Measurements from ENCODE around the gene NOSIP. TPM values are rescaled to one million over a fixed set of nuclear protein-coding genes. Genes with fewer than 3 reads are reported as not detected.
"Not testable (repeated sequence)": the region's sequence is repeated elsewhere in the genome, so short reads cannot be mapped to it uniquely, and the experiment has no call there.

NOSIP gene, protein sequence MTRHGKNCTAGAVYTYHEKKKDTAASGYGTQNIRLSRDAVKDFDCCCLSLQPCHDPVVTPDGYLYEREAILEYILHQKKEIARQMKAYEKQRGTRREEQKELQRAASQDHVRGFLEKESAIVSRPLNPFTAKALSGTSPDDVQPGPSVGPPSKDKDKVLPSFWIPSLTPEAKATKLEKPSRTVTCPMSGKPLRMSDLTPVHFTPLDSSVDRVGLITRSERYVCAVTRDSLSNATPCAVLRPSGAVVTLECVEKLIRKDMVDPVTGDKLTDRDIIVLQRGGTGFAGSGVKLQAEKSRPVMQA
- total RNA-seq: 10 to 100 TPM; 86.0 to 89.6 (median 87.0) TPM

DNA sequence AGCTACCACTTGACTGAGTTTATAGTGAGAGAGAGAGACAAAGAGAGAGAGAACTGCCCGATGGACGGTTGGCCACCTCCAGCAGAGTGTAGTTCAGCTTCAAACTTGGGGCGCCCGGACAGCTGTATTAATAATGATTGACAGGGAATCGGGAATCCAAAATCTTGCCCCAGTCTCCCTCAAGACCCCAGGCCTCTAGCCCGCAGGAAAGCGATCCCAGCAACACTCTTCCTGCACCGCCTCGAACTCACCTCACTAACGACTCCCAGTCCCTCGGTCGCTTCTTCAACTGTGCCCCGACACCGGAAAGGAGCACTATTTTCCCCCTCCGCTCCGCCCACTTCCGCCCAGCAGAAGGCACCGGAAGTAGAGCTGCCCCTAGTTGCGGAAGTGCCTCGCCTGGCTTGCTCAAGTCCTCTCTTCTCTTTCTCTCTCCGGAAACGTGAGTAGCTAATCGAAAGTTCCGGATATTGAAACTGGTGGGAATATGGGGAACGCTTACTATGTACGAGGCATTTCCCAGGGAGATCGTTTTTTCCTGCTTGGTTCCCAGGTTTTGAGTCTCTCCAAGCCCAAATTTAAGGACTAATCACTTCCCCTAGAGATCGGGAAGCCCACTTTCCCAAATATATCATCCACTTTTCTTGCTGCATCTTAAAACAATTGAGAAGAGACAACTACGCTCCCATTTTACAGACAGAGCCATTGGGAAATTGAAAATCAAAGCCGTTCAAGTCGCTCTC is at the start of gene NOSIP:
Gene NOSIP, minus strand, starts transcription at position 293 of the 743 bp plus-strand sequence. CDS start 19,865 bp downstream, outside the sequence.
- peak within 1 kb of the TSS; percentile 92 for H3K4me3 Mint-ChIP-seq
- H3K9me3 Mint-ChIP-seq: no peaks in the 10 kb centered on the region
- H3K27me3 Mint-ChIP-seq (ENCODE audit: low read depth): no peaks in the 10 kb centered on the region
- ATAC-seq (peak; percentile 99 to 100), DNase-seq (peak; percentile 96)
- peaks cover 30% of the 10 kb centered on the region for H3K4me1 Mint-ChIP-seq (ENCODE audit: low read depth)
- peaks cover 2% of the 10 kb centered on the region for H3K36me3 Mint-ChIP-seq (ENCODE audit: insufficient read depth)

DNA sequence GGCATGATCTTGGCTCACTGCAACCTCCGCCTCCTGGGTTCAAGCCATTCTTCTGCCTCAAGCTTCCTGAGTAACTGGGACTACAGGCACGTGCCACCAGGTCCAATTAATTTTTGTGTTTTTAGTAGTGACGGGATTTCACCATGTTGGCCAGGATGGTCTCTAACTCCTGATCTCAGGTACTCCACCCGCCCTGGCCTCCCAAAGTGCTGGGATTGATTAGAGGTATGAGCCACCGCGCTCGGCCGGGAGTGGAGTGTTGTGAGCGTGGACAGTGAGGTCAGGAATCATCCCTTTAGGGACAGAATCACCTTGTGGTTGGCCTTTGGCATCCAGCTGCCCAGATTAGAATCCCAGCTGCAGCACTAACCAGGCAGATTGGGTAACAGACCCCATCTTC is 49.3 kb upstream of the NOSIP start:
- ATAC-seq: no peak
- H3K4me1 Mint-ChIP-seq (ENCODE audit: low read depth): no peaks in the 10 kb centered on the region
- H3K9me3 Mint-ChIP-seq: no peaks in the 10 kb centered on the region
- H3K4me3 Mint-ChIP-seq: no peak overlapping the region
- DNase-seq: no peak
- H3K36me3 Mint-ChIP-seq (ENCODE audit: insufficient read depth): peaks cover 5% of the 10 kb centered on the region
- H3K27me3 Mint-ChIP-seq (ENCODE audit: low read depth): no peaks in the 10 kb centered on the region

DNA sequence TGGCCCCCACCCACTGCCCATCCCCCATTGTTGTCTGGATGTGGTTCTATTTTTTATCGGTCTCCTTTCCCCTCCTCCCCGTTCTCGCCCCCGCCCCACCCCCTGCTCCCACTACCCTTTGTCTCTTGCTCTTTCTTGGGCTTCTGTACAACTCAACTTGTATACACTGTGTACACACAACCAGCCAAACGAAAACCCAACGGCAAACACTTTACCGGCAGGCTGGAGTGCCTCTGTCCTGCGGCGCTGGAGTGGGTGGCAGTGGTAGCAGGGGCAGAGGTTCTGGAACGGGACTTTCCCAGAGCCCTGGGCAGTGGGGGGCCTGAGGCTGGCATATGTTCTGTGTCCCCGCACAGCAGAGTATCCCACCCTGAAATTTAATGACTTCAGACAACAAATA is 45.9 kb upstream of the NOSIP start:
- ATAC-seq: no peak
- H3K4me3 Mint-ChIP-seq: no peak overlapping the region
- H3K9me3 Mint-ChIP-seq: no peaks in the 10 kb centered on the region
- DNase-seq: no peak
- no peaks in the 10 kb centered on the region for H3K4me1 Mint-ChIP-seq (ENCODE audit: low read depth)
- H3K36me3 Mint-ChIP-seq (ENCODE audit: insufficient read depth): peaks cover 10% of the 10 kb centered on the region
- H3K27me3 Mint-ChIP-seq (ENCODE audit: low read depth): no peaks in the 10 kb centered on the region

DNA sequence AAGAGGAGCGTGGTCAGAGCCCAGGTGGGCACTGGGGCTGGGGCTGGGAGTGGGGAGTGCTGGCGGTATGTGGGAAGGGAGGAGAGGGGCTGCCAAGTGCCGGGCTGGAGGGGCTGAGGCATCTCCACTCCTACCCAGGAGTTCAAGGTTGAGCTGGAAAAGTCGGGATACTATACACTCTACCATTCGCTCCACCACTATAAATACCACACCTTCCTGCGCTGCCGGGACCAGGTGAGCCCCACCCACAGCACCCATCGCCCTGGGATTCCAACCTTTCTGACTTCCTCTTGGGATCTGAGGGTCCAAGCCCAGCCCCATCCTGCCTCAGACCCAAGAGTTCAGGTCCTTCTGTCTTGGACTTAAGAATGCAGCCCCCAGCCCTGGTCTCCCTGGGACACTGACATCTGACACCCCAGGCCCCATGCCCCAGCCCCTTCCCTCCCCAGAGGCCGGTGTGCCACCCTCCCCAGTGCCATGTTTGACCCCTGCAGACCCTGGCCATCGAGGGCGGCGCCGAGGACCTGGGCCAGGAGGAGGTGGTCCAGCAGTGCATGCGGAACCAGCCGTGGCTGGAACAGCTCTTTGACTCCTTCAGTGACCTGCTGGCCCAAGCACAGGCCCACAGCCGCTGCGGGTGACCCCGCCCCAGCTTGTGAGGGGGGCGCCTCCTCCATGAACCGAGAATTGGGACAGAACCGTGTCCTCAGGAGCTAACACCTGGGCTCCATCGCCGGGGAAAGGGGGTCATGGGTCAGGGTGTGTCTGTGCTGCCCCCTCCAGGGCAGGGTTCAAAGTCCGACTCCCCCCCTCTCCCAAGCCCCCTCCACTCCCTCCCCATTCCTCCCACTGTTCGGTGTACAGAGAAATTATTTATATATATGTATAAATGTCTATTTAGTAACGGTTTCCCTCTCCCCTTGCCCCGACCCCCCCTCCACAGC is 44.9 kb upstream of the NOSIP start:
- no peak overlapping the region for H3K4me3 Mint-ChIP-seq
- no peaks in the 10 kb centered on the region for H3K4me1 Mint-ChIP-seq (ENCODE audit: low read depth)
- H3K9me3 Mint-ChIP-seq: no peaks in the 10 kb centered on the region
- DNase-seq (no peak), ATAC-seq (no peak)
- no peaks in the 10 kb centered on the region for H3K27me3 Mint-ChIP-seq (ENCODE audit: low read depth)
- H3K36me3 Mint-ChIP-seq (ENCODE audit: insufficient read depth): peaks cover 10% of the 10 kb centered on the region

DNA sequence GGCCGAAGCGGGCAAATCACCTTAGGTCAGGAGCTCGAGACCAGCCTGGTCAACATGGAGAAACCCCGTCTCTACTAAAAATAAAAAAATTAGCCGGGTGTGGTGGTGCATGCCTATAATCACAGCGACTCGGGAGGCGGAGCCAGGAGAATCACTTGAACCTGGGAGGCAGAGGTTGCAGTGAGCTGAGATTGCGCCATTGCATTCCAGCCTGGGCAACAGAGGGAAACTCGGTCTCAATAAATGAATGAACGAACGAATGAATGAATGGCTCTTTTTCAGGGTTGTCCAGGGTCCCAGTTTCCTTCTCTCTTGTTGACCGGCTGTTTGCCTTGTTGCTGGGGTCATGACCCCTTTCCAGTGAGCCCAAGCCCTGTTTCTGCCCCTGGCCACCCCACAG is 37.5 kb upstream of the NOSIP start:
- peaks cover 13% of the 10 kb centered on the region for H3K4me1 Mint-ChIP-seq (ENCODE audit: low read depth)
- not testable (repeated sequence) for H3K27me3 Mint-ChIP-seq (ENCODE audit: low read depth); ATAC-seq; H3K4me3 Mint-ChIP-seq; DNase-seq; H3K9me3 Mint-ChIP-seq
- H3K36me3 Mint-ChIP-seq (ENCODE audit: insufficient read depth): peaks cover 35% of the 10 kb centered on the region

DNA sequence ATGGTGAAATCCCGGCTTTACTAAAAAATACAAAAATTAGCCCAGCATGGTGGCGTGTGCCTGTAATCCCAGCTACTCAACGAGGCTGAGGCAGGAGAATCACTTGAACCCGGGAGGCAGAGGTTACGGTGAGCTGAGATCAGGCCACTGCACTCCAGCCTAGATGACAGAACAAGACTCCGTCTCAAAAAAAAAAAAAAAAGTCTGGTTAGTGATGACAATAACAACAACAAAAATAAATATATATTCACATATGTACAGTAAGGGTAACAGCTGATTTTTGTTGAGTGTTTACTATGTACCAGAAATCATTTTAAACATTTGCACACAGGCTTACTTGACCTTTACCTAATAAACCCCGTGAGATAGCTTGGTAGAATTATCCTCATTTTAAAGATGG is 36.6 kb upstream of the NOSIP start:
- Mint-ChIP-seq H3K4me1 (ENCODE audit: low read depth) (peaks cover 17% of the 10 kb centered on the region), H3K9me3 (no peaks in the 10 kb centered on the region), H3K27me3 (ENCODE audit: low read depth) (no peaks in the 10 kb centered on the region), H3K4me3 (no peak overlapping the region), H3K36me3 (ENCODE audit: insufficient read depth) (peaks cover 36% of the 10 kb centered on the region)
- DNase-seq: no peak
- no peak for ATAC-seq

DNA sequence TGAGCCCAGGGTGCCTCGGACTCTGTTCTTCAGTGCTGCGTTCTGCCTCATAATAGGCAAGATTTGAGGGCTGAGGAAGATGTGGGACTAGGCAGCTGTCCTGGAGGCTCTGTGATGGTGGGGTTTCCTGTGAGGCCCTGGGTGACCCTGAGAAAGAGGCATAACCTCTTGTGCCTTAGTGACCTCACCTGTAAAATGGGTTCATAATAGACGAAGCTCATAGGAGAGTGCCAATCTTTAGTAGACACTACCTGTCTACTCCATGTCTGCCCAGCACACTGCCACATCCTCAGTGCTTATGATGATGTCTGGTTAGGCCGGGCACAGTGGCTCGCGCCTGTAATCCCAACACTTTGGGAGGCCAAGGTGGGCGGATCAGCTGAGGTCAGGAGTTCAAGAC is 36.2 kb upstream of the NOSIP start:
- ATAC-seq: no peak
- no peaks in the 10 kb centered on the region for H3K27me3 Mint-ChIP-seq (ENCODE audit: low read depth)
- no peaks in the 10 kb centered on the region for H3K9me3 Mint-ChIP-seq
- H3K4me3 Mint-ChIP-seq: no peak overlapping the region
- H3K4me1 Mint-ChIP-seq (ENCODE audit: low read depth): peaks cover 17% of the 10 kb centered on the region
- no peak for DNase-seq
- H3K36me3 Mint-ChIP-seq (ENCODE audit: insufficient read depth): peaks cover 36% of the 10 kb centered on the region

DNA sequence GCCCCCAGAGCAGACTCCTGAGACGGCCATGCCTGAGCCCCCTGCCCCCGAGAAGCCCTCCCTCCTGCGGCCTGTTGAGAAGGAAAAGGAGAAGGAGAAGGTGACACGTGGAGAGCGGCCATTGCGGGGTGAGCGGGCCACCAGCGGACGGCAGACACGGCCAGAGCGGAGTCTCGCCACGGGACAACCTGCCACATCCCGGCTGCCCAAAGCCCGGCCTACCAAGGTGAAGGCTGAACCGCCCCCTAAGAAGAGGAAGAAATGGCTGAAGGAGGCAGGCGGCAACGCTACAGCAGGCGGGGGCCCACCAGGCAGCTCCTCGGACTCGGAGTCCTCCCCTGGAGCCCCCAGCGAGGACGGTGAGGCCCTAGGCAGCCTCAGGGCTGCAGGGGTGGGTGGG is 35.5 kb upstream of the NOSIP start:
- no peak for ATAC-seq
- Mint-ChIP-seq H3K4me1 (ENCODE audit: low read depth) (peaks cover 17% of the 10 kb centered on the region), H3K36me3 (ENCODE audit: insufficient read depth) (peaks cover 36% of the 10 kb centered on the region)

DNA sequence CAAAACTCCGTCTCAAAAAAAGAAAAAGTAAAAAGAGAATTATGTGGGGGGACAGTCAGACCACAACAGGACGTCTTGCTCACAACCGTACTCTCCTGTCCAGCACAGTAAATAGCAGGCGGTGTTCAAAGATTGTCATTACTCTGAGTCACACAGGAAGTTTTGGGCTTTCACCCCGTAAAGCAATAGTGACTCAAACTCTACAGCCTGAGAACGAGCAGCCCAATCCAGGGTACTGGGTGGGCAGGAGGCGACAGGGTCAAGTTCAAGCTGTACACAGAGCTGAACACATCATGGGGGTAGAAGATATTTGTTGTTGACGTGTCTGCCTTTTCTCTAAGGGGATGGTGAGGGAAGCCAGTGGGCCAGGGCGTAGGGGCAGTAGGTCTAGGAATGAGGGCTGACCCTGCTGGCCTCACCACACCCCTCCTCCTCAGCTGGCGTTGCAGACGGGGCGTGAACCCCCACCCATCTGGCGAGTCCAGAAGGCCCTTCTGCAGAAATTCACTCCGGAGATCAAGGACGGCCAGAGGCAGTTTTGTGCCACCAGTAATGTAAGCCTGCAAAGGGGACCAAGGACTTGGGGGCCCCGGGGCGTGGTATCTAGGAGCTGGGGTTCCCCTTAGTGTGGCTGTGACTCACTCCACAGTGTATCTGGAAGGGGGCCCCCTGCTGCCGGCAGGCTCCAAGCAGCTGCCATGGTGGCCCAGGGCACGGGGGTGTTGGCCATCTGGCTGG is 33.9 kb upstream of the NOSIP start:
- no peak for DNase-seq
- no peaks in the 10 kb centered on the region for H3K9me3 Mint-ChIP-seq
- peak; percentile 83 to 84 for ATAC-seq
- no peak overlapping the region for H3K4me3 Mint-ChIP-seq
- H3K36me3 Mint-ChIP-seq (ENCODE audit: insufficient read depth): peaks cover 33% of the 10 kb centered on the region
- H3K27me3 Mint-ChIP-seq (ENCODE audit: low read depth): no peaks in the 10 kb centered on the region
- H3K4me1 Mint-ChIP-seq (ENCODE audit: low read depth): peaks cover 18% of the 10 kb centered on the region

More for the DNA sequence above, 35.5 kb upstream of the NOSIP start:
- H3K27me3 Mint-ChIP-seq (ENCODE audit: low read depth): no peaks in the 10 kb centered on the region
- H3K4me3 Mint-ChIP-seq: no peak overlapping the region
- no peaks in the 10 kb centered on the region for H3K9me3 Mint-ChIP-seq
- DNase-seq: no peak

DNA sequence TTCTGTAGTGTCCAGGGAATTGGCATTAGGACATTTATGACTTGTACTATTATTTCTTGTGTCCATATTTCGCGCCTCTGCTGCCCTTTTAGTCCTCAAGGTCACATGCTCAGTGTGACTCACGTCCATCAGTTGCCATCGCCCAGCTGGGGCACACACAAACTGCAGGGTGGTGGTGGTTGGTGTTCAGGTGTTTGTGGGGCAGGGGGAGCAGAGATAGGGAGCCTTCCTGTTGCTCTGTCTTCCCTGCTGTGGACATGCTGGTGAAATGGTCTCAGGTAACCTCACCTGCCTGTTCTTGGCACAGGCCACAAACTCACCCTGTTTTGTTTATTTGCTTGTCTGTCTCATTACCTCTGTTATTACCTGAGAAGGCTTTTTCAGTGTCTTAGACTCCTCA is 33.0 kb upstream of the NOSIP start:
- ATAC-seq (no peak), DNase-seq (no peak)
- no peaks in the 10 kb centered on the region for H3K9me3 Mint-ChIP-seq
- H3K36me3 Mint-ChIP-seq (ENCODE audit: insufficient read depth): peaks cover 28% of the 10 kb centered on the region
- no peak overlapping the region for H3K4me3 Mint-ChIP-seq
- H3K27me3 Mint-ChIP-seq (ENCODE audit: low read depth): no peaks in the 10 kb centered on the region
- H3K4me1 Mint-ChIP-seq (ENCODE audit: low read depth): peaks cover 18% of the 10 kb centered on the region

DNA sequence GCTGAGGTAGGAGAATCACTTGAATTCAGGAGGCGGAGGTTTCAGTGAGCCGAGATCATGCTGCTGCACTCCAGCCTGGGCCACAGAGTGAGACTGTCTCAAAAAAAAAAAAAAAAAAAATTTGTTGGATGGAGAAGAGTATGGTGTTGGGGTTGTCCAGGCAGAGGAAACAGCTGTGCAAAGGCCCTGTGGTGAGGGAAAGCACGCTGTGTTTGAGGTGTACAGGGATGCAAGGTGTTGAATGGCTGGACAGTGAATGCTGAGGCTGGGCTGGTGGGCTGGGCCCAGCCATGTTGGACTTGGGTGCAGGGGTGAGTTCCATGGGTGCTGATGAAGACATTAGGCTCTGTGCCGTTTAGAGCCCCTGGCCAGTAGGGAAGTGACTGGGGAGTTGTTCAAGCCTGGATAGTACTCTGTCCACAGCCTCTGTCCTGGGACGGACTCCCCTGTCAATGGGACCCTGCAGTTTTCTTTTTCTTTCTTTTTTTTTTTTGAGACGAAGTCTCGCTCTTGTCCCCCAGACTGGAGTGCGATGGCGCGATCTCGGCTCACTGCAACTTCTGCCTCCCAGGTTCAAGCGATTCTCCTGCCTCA is 29.2 kb upstream of the NOSIP start:
- no peak overlapping the region for H3K4me3 Mint-ChIP-seq
- H3K4me1 Mint-ChIP-seq (ENCODE audit: low read depth): peaks cover 18% of the 10 kb centered on the region
- DNase-seq (no peak), ATAC-seq (no peak)
- no peaks in the 10 kb centered on the region for H3K9me3 Mint-ChIP-seq
- no peaks in the 10 kb centered on the region for H3K27me3 Mint-ChIP-seq (ENCODE audit: low read depth)
- peaks cover 8% of the 10 kb centered on the region for H3K36me3 Mint-ChIP-seq (ENCODE audit: insufficient read depth)

DNA sequence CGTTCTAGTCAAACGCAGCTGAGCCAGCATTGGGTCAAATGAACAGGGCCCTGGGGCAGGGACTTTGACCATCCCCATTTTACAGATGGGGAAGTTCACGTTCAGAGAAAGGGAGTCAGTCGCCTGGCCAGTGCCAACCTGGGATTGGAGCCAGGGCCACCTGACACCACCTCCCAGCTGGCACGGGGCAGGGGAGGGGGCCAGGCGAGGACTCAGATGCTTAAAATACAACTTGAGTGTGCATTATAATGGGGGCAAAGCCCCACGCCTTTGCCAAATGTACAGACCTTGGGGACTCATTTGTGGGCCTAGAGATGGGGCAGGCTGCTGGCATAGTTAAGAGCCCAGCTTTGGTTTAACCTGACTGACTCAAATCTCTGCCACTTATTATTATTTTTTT is 25.2 kb upstream of the NOSIP start:
- Mint-ChIP-seq H3K27me3 (ENCODE audit: low read depth) (no peaks in the 10 kb centered on the region), H3K36me3 (ENCODE audit: insufficient read depth) (peaks cover 10% of the 10 kb centered on the region), H3K9me3 (no peaks in the 10 kb centered on the region), H3K4me1 (ENCODE audit: low read depth) (peaks cover 10% of the 10 kb centered on the region), H3K4me3 (no peak overlapping the region)
- DNase-seq: no peak
- no peak for ATAC-seq

DNA sequence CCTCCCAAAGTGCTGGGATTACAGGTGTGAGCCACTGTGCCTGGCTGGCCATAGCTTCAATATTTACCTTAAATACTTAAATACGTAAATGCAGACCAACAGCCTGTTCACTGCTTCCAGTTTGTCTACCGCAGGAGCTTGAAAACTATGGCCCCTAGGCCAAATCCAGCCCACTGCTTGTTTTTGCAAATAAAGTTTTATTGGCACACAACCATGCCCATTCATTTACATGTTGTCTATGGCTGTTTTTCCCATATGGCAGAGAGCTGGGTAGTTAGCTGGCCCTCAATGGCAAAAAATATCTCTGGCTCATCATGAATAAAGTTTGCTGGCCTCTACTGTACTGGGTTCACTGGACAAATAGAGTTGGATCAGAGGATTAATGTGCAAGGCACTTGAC is 22.4 kb upstream of the NOSIP start:
- Mint-ChIP-seq H3K4me1 (ENCODE audit: low read depth) (peaks cover 13% of the 10 kb centered on the region), H3K9me3 (no peaks in the 10 kb centered on the region), H3K4me3 (no peak overlapping the region), H3K36me3 (ENCODE audit: insufficient read depth) (peaks cover 16% of the 10 kb centered on the region), H3K27me3 (ENCODE audit: low read depth) (no peaks in the 10 kb centered on the region)
- ATAC-seq (no peak), DNase-seq (no peak)

All from activated T-cell treated with anti-CD3 and anti-CD28 coated beads, Interleukin-2, amount 50 U/mL, for 4 hours (primary cell).